Ovary (tissue), 9 donors: ENCODE data around the gene EMC8. TPM values are rescaled to one million over a fixed set of nuclear protein-coding genes. Genes with fewer than 3 reads are reported as not detected.

Source experiments
- DNase-seq, 5 donors: peaks; one replicate each; pipeline ENCODE4 v3.0.0-alpha.2; 2019 to 2020
- H3K27ac ChIP-seq, 2 donors: fragments of 200-600 bp; one replicate each; pipeline versions ENCODE4 v1.5.1 to v1.8.0; 2019 to 2022
- H3K27me3 ChIP-seq: fragments of 200-600 bp; one replicate; pipeline ENCODE4 v1.8.0; 2022
- H3K36me3 ChIP-seq: fragments of 200-600 bp; sonication (generic); one replicate; pipeline ENCODE4 v1.5.1; 2019
- H3K4me1 ChIP-seq: one replicate; pipeline ENCODE4 v1.8.1; 2013; ENCODE audit warnings: mild to moderate bottlenecking, moderate library complexity; ENCODE audit not compliant: insufficient read depth
- H3K4me3 ChIP-seq: fragments of 200-600 bp; sonication (generic); one replicate; pipeline ENCODE4 v1.5.1; 2017
- H3K9me3 ChIP-seq, 2 donors: fragments of 200-600 bp in 1 of 2; sonication (generic) in 1 of 2; one replicate each; pipeline versions ENCODE4 v1.5.1 to v1.8.1; 2013 to 2019; ENCODE audit warnings: mild to moderate bottlenecking in 1 of 2, moderate library complexity in 1 of 2
- EP300 ChIP-seq: sonication (generic); formaldehyde crosslinking; IDR thresholded peaks from one replicate; pipeline ENCODE4 v1.6.1; 2017; ENCODE audit warnings: antibody characterized with exemption
- POLR2A ChIP-seq: fragments of 450-650 bp; IDR thresholded peaks from one replicate; pipeline ENCODE4 v1.6.1; 2017; ENCODE audit warnings: antibody characterized with exemption, mild to moderate bottlenecking, moderate library complexity
- WGBS, 3 donors: extraction: QIAGEN DNeasy Blood & Tissue Kit in 1 of 3; methylation state at CpG; one replicate each; pipeline versions ENCODE4 v1.1.5 to v1.1.7; 2013 to 2017; 5-methylcytosine and 5-hydroxymethylcytosine counted together
- intact Hi-C, 4 donors: fragments of 100-400 bp; cut with DNase I; formaldehyde crosslinking; loops; one replicate each; pipeline versions ENCODE4 v1.11.0 to v1.15.1; 2022 to 2023
- polyA plus RNA-seq, 2 donors: library from polyadenylated mRNA; stranded (reverse); fragments of 200-250 nt in 1 of 2; fragments of 350-450 nt in 1 of 2; fragmentation: Illumina TruSeq in 1 of 2; extraction: RNeasy Lipid Tissue Mini Kit (QIAGEN cat#74804) in 1 of 2; gene quantifications; one replicate each; pipeline ENCODE4 v1.2.3, GENCODE V29; 2013 to 2014
- total RNA-seq, 7 donors: library from RNA; depleted of rRNA in 2 of 7; stranded (reverse); fragments of >200 nt in 2 of 7; fragmentation: NEBNext Ultra II Directional in 3 of 7; extraction: Animal tissue kit (Norgen Biotek cat#: 25700) in 3 of 7; gene quantifications; one replicate each; pipeline versions ENCODE4 v1.1.0 to v1.2.4, GENCODE V29; 2016 to 2023
- TF ChIP-seq, protein P1 (sequence below), 3 donors: fragments of 450-650 bp in 2 of 3; fragments of 200-600 bp in 1 of 3; IDR thresholded peaks; one replicate each; pipeline versions ENCODE4 v1.5.1 to v1.8.0; 2016 to 2022; ENCODE audit warnings: antibody characterized with exemption in 3 of 3, mild to moderate bottlenecking in 1 of 3
- donor health status: DM: no; HTN: no; CAD: no; lungs with moderate emphysema.
- donor health status: DM: no; HTN: no; CAD: no.
- donor health status: Bipolar disorder and iron deficiency.
- donor health status: DM: yes; HTN: yes; CAD: no.
- donor health status: DM: no; HTN: no; CAD: no.
- donor health status: DM: yes; HTN: yes; CAD: no.

Gene EMC8
- total and polyA plus RNA-seq, 9 donors: 9.4 to 32.5 (median 20.2) TPM

DNA sequence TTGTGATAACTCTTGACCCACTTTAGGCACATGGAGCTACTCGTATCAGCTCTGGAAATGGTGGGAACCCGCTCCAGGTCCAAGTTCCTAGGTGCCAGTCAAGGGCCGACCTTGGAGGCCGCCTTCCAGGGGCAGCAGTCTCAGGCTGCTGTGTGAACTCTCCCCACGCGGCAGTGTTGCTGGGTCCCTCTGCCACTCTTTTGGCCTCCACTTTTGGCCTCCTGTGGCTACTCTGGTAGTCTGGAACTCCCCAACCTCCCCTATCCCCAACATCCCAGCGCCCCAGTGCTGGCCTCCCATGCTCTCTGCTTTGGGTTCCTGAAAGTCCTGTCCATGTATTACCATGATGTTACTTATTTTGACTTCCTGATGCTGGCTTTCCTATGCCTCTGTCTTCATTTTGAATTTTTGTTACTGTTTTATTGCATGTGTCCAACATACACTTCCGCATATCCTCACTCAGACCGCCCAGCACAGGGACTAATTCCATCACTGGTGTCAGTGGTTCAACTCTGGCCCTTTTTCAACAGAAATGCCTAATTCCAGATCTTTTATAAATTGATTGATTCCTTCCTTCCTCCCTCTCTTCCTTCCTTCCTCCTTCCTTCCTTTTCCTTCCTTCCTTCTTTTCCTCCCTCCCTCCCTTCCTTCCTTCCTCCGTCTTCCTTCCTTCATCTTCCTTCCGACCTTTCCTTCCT is 44.3 kb upstream of the EMC8 start:
- no peak for DNase-seq
- intact Hi-C loops: no loop called here
- H3K27ac ChIP-seq: no peak overlapping the region
- H3K36me3 ChIP-seq: no peaks in the 10 kb centered on the region
- H3K27me3 ChIP-seq: no peaks in the 10 kb centered on the region
- TF ChIP-seq POLR2A: no peak
- no peak for TF ChIP-seq EP300
- TF ChIP-seq, protein P1, sequence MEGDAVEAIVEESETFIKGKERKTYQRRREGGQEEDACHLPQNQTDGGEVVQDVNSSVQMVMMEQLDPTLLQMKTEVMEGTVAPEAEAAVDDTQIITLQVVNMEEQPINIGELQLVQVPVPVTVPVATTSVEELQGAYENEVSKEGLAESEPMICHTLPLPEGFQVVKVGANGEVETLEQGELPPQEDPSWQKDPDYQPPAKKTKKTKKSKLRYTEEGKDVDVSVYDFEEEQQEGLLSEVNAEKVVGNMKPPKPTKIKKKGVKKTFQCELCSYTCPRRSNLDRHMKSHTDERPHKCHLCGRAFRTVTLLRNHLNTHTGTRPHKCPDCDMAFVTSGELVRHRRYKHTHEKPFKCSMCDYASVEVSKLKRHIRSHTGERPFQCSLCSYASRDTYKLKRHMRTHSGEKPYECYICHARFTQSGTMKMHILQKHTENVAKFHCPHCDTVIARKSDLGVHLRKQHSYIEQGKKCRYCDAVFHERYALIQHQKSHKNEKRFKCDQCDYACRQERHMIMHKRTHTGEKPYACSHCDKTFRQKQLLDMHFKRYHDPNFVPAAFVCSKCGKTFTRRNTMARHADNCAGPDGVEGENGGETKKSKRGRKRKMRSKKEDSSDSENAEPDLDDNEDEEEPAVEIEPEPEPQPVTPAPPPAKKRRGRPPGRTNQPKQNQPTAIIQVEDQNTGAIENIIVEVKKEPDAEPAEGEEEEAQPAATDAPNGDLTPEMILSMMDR (IDR thresholded peaks at IDR 0.05): no peak
- no peak overlapping the region for H3K4me3 ChIP-seq
- peaks cover 3% of the 10 kb centered on the region for H3K4me1 ChIP-seq
- H3K9me3 ChIP-seq: no peaks in the 10 kb centered on the region
- 90 to 94% (median 92%) methylated on average over 11 of the region's 11 CpGs for WGBS, 3 donors

DNA sequence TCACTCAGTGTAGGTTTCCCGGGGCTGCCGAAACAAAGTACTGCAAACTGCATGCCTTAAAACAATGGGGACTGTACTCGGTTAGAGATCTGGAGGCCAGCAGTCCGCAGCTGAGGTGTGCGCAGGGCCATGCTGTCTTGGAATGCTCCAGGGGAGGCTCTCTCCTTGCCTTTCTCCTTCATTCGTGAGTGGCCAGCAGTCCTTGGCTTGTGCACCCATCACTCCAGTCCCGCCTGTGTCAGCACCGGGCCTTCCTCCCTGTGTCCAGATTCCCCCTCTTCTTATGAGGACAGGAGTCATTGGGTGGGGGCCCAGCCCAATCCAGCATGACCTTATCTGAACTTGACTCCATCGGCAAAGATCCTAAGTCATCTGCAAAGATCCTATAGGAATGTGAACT is 43.5 kb upstream of the EMC8 start:
- Histone ChIP-seq H3K9me3 (no peaks in the 10 kb centered on the region), H3K4me1 (peaks cover 3% of the 10 kb centered on the region), H3K36me3 (no peaks in the 10 kb centered on the region), H3K27me3 (no peaks in the 10 kb centered on the region), H3K4me3 (no peak overlapping the region), H3K27ac (no peak overlapping the region)
- TF ChIP-seq POLR2A (no peak), EP300 (no peak)
- TF ChIP-seq, protein P1 (IDR thresholded peaks at IDR 0.05): no peak
- intact Hi-C loops: no loop called here
- no peak for DNase-seq
- 93 to 96% (median 95%) methylated on average over 9 of the region's 9 CpGs for WGBS, 3 donors

DNA sequence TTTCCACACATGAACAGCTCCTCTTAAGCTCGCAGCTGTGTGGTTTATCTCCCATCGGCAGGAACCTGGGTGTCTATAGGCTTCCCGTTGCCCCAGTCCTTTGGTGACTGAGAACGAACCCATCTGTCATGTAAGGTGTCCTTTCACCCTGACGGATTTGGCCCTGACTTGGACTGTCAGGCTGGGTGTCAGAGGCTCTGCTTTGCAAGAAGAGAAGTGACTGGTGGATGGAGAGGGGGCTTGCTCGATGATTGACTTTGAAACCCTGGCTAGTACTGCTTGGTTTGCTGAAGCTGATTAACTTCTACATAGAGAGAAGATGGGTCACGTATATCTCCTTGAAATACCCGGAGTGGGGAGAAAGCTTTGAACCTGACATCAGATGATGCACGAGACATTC is 43.1 kb upstream of the EMC8 start:
- DNase-seq: no peak
- Histone ChIP-seq H3K4me1 (peaks cover 3% of the 10 kb centered on the region), H3K36me3 (no peaks in the 10 kb centered on the region), H3K9me3 (no peaks in the 10 kb centered on the region), H3K27me3 (no peaks in the 10 kb centered on the region), H3K27ac (no peak overlapping the region), H3K4me3 (no peak overlapping the region)
- 92 to 95% (median 94%) methylated on average over 9 of the region's 9 CpGs for WGBS, 3 donors
- intact Hi-C loops: no loop called here
- TF ChIP-seq POLR2A (no peak), EP300 (no peak)
- TF ChIP-seq, protein P1 (IDR thresholded peaks at IDR 0.05): no peak

DNA sequence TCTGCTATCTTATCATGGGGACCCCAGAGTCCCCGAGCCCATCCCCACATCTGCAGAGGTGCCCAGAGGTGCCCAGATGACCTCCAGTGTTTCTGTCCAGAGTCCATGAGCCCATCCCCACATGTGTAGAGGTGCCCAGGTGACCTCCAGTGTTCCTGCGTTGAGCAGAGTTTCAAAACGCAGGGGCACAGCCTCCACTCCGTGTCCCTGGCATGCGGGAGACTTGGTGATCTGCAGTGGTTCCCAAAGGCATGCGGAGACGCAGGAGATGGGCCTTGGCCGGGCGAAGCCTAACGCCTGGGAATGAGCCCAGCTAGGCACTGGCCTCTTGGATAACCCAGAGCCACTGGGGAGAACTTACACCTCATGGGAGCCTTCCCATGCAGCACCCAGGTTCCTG is 41.5 kb upstream of the EMC8 start:
- 92 to 95% (median 93%) methylated on average over 10 of the region's 10 CpGs for WGBS, 3 donors
- intact Hi-C loops: no loop called here
- no peak for DNase-seq

More for the DNA sequence above, 41.5 kb upstream of the EMC8 start:
- Histone ChIP-seq H3K4me3 (no peak overlapping the region), H3K4me1 (peaks cover 3% of the 10 kb centered on the region), H3K9me3 (no peaks in the 10 kb centered on the region), H3K27me3 (no peaks in the 10 kb centered on the region), H3K36me3 (no peaks in the 10 kb centered on the region), H3K27ac (no peak overlapping the region)
- TF ChIP-seq POLR2A: no peak
- TF ChIP-seq, protein P1 (IDR thresholded peaks at IDR 0.05): no peak
- no peak for TF ChIP-seq EP300
